OCI-LY7 (cell line): ENCODE measurements around the gene LRP8. TPM values are rescaled to one million over a fixed set of nuclear protein-coding genes. Genes with fewer than 3 reads are reported as not detected.

ENCODE experiments used
- BruUV-seq: library from RNA; stranded (reverse); fragments of 400-500 nt; replicated peaks from 2 replicates; lab custom pipeline; 2021; lab: Mats Ljungman, UMichigan
- CTCF ChIA-PET: fragments of 300-600 bp; sonication (Branson Sonifier 250); formaldehyde crosslinking; loops from one replicate; lab custom pipeline; 2022; ENCODE audit warnings: antibody characterized with exemption; ENCODE audit not compliant: unreplicated experiment; lab: Charles Lee
- POLR2A ChIA-PET: fragments of 300-600 bp; sonication (Branson Sonifier 250); formaldehyde crosslinking; loops from one replicate; lab custom pipeline; 2022; ENCODE audit warnings: antibody characterized with exemption; lab: Charles Lee
- DNase-seq: peaks from one replicate; pipeline ENCODE4 v3.0.0-alpha.2; 2015; ENCODE audit warnings: low spot score
- H2AFZ ChIP-seq: fragments of 200-600 bp; sonication (generic), shearing (Covaris generic); 2 replicates; pipeline ENCODE4 v1.6.1; 2014; ENCODE audit warnings: mild to moderate bottlenecking, antibody characterized with exemption, low read length, moderate library complexity
- H3K27ac ChIP-seq: fragments of 200-600 bp; sonication (generic); 2 replicates; pipeline ENCODE4 v1.5.1; 2014; ENCODE audit warnings: mixed run types, low read depth, mild to moderate bottlenecking, moderate library complexity, low read length, inconsistent platforms; ENCODE audit not compliant: poor library complexity, severe bottlenecking
- H3K36me3 ChIP-seq: fragments of 200-600 bp; sonication (generic); 2 replicates; pipeline ENCODE4 v1.6.1; 2014; ENCODE audit warnings: mild to moderate bottlenecking, antibody characterized with exemption, low read length, moderate library complexity, mixed read lengths; ENCODE audit not compliant: insufficient read depth
- H3K4me1 ChIP-seq: fragments of 200-600 bp; sonication (generic); 2 replicates; pipeline ENCODE4 v1.5.1; 2014; ENCODE audit warnings: mild to moderate bottlenecking, low read length; ENCODE audit not compliant: insufficient read depth, poor library complexity, severe bottlenecking
- H3K4me2 ChIP-seq: fragments of 200-600 bp; sonication (generic); 2 replicates; pipeline ENCODE4 v1.6.1; 2014; ENCODE audit warnings: mild to moderate bottlenecking, low read length
- H3K4me3 ChIP-seq: fragments of 200-600 bp; sonication (generic); 2 replicates; pipeline ENCODE4 v1.5.1; 2014; ENCODE audit warnings: mild to moderate bottlenecking, low read depth, low read length; ENCODE audit not compliant: poor library complexity, severe bottlenecking
- H3K79me2 ChIP-seq: fragments of 200-600 bp; sonication (generic); 2 replicates; pipeline ENCODE4 v1.6.1; 2016; ENCODE audit warnings: low read depth, mild to moderate bottlenecking, low read length, moderate library complexity, mixed read lengths; ENCODE audit not compliant: insufficient read depth
- H3K9me2 ChIP-seq: fragments of 200-600 bp; sonication (generic); 2 replicates; pipeline ENCODE4 v1.6.1; 2016; ENCODE audit warnings: mild to moderate bottlenecking, low read length, mixed read lengths; ENCODE audit not compliant: insufficient read depth
- H3K9me3 ChIP-seq: fragments of 200-600 bp; sonication (generic); 2 replicates; pipeline ENCODE4 v1.6.1; 2014; ENCODE audit warnings: mild to moderate bottlenecking, mixed run types, low read length, mixed read lengths
- H4K20me1 ChIP-seq: fragments of 200-600 bp; sonication (generic); 2 replicates; pipeline ENCODE4 v1.6.1; 2014; ENCODE audit warnings: mild to moderate bottlenecking, antibody characterized with exemption, low read length, moderate library complexity, mixed read lengths; ENCODE audit not compliant: insufficient read depth
- CTCF ChIP-seq: fragments of 200-600 bp; sonication (generic); conservative IDR thresholded peaks from 2 replicates; pipeline ENCODE4 v1.5.1; 2014; ENCODE audit warnings: mild to moderate bottlenecking, antibody characterized with exemption, low read length, moderate library complexity, mixed read lengths
- EZH2phosphoT487 ChIP-seq: fragments of 200-600 bp; sonication (generic); IDR thresholded peaks from 2 replicates; pipeline ENCODE4 v1.6.1; 2018; ENCODE audit warnings: low read depth, borderline replicate concordance, mild to moderate bottlenecking, mixed run types, antibody characterized with exemption, low read length, moderate library complexity, mixed read lengths
- intact Hi-C: fragments of 100-400 bp; cut with micrococcal nuclease; formaldehyde crosslinking; loops from one replicate; pipeline ENCODE4 v1.10.0; 2022; ENCODE audit not compliant: unreplicated experiment
- total RNA-seq, 2 experiments: library from RNA; depleted of rRNA in 1 of 2; stranded (reverse); fragments of >200 nt in 1 of 2; shearing (Covaris generic) in 1 of 2; gene quantifications; 2 replicates each; pipeline ENCODE4 v1.2.3, GENCODE V29; 2014 to 2022

Gene LRP8
- total RNA-seq, 2 experiments from 2014 or later: 65.6 to 70.0 TPM

- no peaks in the 10 kb centered on the region for H4K20me1 ChIP-seq
- H3K4me1 ChIP-seq: peaks cover 18% of the 10 kb centered on the region
- no peak overlapping the region for H3K4me2 ChIP-seq
- BruUV-seq: no TSS peak
- no peak overlapping the region for H3K4me3 ChIP-seq
- H3K79me2 ChIP-seq: no peaks in the 10 kb centered on the region; the same call in 1 of the 2 replicates
- intact Hi-C loops: no loop called here
- no peak for TF ChIP-seq CTCF
- no peak for TF ChIP-seq EZH2phosphoT487
- no peak overlapping the region for H2AFZ ChIP-seq
- POLR2A ChIA-PET: interaction anchor here (0.6 kb wide), 1 partner anchor 190 kb away, joined by 3 read pairs; no protein-coding TSS in a partner anchor
- CTCF ChIA-PET: no interaction called here
- H3K9me3 ChIP-seq: no peaks in the 10 kb centered on the region
- DNase-seq: no peak
- H3K36me3 ChIP-seq: no peaks in the 10 kb centered on the region
- H3K9me2 ChIP-seq: no peaks in the 10 kb centered on the region
- no peak overlapping the region for H3K27ac ChIP-seq
These were observed 3.7 kb upstream of the LRP8 start for GRCh38 chr1:53331446-53332185.

- Histone ChIP-seq H3K79me2 (peaks cover under 1% of the 10 kb centered on the region; the same call in 1 of the 2 replicates), H2AFZ (no peak overlapping the region), H3K4me2 (no peak overlapping the region), H4K20me1 (no peaks in the 10 kb centered on the region), H3K27ac (no peak overlapping the region), H3K9me2 (no peaks in the 10 kb centered on the region), H3K4me3 (no peak overlapping the region), H3K9me3 (no peaks in the 10 kb centered on the region), H3K36me3 (peaks cover under 1% of the 10 kb centered on the region), H3K4me1 (peaks cover 18% of the 10 kb centered on the region)
- ChIA-PET POLR2A (no interaction called here), CTCF (no interaction called here)
- BruUV-seq: no TSS peak
- TF ChIP-seq CTCF (no peak), EZH2phosphoT487 (no peak)
- no peak for DNase-seq
- intact Hi-C loops: no loop called here
These were observed 2.9 kb upstream of the LRP8 start for GRCh38 chr1:53330819-53331218.
